Cortex of kidney (tissue), 1 donor: Measurements from ENCODE around the gene ADCY2.

ENCODE experiments used
- DNase-seq: peaks from one replicate; lab custom pipeline; 2025; lab: John Stamatoyannopoulos, UW

ADCY2 gene

GRCh38 chr5:7592910-7593309, 197.0 kb downstream of the ADCY2 start:
- no peak for DNase-seq

DNA sequence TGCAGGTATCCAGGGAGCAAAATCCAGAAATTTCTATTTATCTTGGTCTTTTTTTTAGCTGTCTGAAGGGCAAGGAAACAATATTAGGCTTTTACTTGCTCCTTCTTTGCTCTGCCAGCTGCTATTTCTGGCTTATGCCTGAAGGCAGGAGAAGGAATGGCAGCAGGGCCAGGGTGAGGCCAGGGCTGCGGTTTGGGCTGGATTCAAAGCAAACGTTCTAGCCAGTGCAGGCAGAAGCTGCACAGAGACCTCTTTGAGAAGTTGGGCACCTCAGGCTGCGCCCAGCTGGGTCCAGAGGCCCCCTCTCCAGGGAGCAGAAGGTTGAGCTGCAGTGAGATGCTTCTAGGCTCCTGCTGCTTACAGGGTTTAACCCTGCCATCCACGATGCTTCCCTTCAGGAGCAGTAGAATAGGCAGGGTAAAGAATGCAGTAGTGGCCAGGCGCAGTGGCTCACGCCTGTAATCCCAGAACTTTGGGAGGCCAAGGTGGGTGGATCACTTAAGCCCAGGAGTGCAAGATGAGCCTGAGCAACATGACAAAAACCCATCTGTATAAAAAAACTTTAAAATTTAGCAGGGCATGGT, 201.2 kb downstream of the ADCY2 start:
- no peak for DNase-seq

- DNase-seq = no peak
Observed at GRCh38 chr5:7606840-7607465, 211.0 kb downstream of the ADCY2 start.

DNA sequence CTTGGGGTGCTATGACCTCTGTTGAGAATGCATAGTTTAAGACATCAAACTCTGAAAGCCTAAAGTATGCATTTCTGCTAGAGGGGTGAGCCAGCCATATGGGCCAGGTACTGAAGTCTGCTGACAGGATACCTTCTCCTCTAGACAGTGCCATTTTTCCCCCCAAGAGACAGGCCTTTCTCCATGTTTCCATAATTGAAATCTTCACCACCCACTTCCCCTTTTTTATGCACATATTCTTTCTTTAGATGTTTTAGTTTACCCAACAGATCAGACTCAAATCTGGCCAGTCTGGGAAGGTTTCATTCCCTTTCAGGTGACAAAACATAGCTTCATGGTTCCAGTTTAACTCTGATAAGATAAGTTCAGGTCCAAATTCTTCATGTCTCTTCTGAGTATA, 212.8 kb downstream of the ADCY2 start:
- no peak for DNase-seq

DNA sequence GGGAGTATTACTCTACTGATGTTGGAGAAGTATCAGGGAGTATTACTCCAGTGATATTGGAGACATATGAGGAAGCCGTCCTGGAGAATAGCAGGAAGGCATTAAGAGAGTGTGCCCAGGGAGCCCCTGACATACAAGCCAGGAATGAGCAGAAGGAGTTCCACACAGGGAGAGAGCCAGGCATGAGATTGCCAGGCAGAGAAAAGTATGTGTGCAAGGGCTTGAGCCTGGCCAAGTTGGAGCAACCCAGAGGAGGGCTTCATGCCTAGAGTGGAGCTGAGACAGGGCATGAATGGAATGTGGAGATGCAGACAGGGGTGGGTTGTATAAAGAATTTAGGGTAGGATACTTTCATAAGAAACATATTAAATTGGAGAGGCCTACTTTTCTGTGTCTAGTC, 213.8 kb downstream of the ADCY2 start:
- DNase-seq = no peak

- no peak for DNase-seq
Observed at GRCh38 chr5:7610531-7611177, 214.7 kb downstream of the ADCY2 start.

GRCh38 chr5:7611518-7611917, 215.6 kb downstream of the ADCY2 start:
- no peak for DNase-seq

DNA sequence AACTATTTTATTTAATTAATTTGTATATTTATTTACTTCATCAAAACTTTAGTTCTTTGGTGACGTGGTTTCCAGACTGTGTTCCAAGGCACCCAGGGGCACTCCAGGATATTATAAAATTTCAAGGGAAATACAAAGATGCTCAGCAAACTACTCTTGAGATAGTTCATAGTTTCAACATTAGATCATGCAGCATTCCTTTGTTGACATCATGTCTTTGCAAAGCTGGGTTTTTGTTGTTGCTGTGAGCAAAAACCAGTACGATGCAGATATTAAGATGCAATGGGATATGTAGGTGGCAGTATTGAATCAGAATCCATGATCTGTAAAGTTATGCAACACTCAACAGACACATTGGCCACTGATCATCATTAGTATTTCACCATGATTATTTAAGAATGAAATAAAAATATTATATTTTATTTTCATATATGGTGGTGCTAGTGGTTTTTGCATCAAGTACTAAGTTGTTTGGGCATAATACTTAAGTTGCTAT, 219.7 kb downstream of the ADCY2 start:
- no peak for DNase-seq

GRCh38 chr5:7616897-7617296, 221.0 kb downstream of the ADCY2 start:
- no peak for DNase-seq

- DNase-seq = no peak
Observed at GRCh38 chr5:7622498-7622897, 226.6 kb downstream of the ADCY2 start.

DNA sequence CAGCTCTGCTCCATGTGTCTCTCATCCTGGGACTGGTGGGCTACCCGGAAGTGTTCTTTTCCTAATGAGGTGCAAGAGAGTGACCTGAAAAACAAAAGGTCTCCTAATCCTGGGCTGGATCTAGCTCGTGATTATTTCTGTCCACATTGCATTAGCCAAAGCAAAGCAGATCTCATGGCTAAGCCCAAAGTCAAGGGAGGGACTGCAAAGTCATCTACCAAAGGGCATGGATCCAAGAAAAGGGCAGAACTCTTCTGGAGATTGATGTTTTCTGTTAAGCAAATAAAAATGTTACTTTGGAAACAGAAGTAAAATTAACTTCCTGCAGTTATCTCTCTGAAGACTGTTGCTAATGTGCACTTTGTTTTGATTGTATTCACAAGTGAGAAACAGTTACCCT, 229.8 kb downstream of the ADCY2 start:
- DNase-seq = no peak

- no peak for DNase-seq
Observed at GRCh38 chr5:7628248-7628647, 232.3 kb downstream of the ADCY2 start.

- no peak for DNase-seq
Observed at GRCh38 chr5:7628820-7629219, 232.9 kb downstream of the ADCY2 start.

GRCh38 chr5:7629561-7629960, 233.6 kb downstream of the ADCY2 start:
- DNase-seq = no peak

GRCh38 chr5:7634837-7635236, 238.9 kb downstream of the ADCY2 start:
- no peak for DNase-seq

GRCh38 chr5:7638456-7638855, 242.5 kb downstream of the ADCY2 start:
- no peak for DNase-seq

DNA sequence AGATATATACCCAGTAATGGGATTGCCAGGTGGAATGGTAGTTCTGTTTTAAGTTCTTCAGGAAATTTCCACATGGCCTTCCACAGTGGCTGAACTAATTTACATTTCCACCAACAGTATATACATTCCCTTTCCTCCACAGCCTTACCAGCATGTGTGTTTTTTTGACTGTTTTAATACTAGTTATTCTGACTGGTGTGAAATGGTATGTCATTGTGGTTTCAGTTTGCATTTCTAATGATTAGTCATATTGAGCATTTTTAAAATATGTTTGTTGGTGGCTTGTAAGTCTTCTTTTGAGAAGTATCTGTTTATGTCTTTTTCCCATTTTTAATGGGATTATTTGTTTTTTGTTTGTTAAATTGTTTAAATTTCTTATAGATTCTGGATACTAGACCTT, 246.1 kb downstream of the ADCY2 start:
- no peak for DNase-seq

DNA sequence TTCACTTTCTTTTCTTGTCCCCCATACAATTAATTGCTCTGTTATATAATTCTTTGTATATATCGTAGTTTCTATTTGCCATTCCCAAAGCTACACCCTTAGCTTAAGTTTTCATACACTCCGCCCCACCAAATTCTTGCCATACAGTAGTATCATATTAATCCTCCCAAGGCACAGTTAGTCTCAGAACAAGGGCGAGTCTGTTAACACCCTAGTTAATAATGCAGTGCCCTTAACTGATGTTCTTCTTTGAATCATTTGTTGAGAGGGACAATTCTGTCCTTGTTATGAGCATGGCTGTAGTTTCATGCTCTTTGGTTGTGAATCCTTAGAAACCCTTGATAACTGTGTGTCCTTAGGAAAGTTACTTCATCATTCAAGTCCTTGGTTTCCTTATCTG, 248.8 kb downstream of the ADCY2 start:
- no peak for DNase-seq

DNA sequence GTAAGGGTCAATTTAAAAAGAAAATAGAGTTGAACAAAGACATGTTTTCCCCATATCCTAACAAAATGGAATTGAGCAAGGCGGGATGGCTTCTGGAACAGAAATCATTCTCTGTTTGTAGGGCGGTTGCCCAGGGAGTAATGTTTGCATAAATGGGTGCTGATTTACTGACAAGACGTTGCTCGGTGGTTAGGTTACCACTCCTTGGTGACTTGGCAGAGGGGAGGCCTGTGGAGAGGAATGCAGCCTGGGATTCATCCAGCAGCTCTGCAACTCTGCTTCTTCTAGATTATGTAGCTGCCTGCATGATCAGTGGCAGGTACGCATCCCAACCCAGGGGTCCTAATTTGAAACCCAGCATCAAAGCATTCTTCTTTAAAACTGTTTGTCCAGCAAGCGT, 254.8 kb downstream of the ADCY2 start:
- no peak for DNase-seq

DNA sequence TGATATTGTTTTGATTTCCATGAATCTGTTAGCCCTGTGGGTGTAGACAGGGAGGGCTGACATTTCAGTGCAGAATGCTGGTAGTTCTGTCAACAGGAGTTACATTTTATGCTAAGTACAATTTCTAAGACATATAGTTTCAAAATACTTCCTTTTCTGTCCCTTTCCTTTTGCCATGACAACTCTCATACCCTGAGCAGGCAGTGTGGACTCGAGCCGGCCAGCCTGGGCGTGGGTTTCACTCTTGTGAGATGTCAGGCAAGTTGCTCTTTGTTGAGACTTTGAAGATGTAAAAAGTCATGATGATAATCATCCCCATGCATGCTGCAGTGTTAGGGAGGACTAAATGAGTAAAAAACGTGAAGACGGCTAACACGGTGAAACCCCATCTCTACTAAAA, 257.1 kb downstream of the ADCY2 start:
- no peak for DNase-seq

GRCh38 chr5:7657153-7657552, 261.2 kb downstream of the ADCY2 start:
- DNase-seq = no peak

- DNase-seq = no peak
Observed at GRCh38 chr5:7659420-7659819, 263.5 kb downstream of the ADCY2 start.

GRCh38 chr5:7662289-7662688, 266.4 kb downstream of the ADCY2 start:
- DNase-seq = no peak

GRCh38 chr5:7663808-7664207, 267.9 kb downstream of the ADCY2 start:
- DNase-seq = no peak
